MM.1S (cell line): ENCODE results near the gene CHST11.
A peak's percentile ranks its signal among the peaks of the same experiment; 100 is the strongest.

ENCODE experiments used
- DNase-seq: peaks from one replicate; pipeline ENCODE4 v3.0.0-alpha.2; 2015
- H2AFZ ChIP-seq: fragments of 300-600 bp; sonication (generic); 2 replicates; pipeline ENCODE4 v1.6.0; 2016; ENCODE audit warnings: antibody characterized with exemption, low read length
- H3F3A ChIP-seq: fragments of 300-600 bp; sonication (generic); 2 replicates; pipeline ENCODE4 v1.6.1; 2016; ENCODE audit warnings: mild to moderate bottlenecking, antibody characterized with exemption, low read length, moderate library complexity, mixed read lengths; ENCODE audit not compliant: insufficient read depth
- H3K27ac ChIP-seq: fragments of 300-600 bp; sonication (generic); 2 replicates; pipeline ENCODE4 v1.5.1; 2016; ENCODE audit warnings: mild to moderate bottlenecking, low read length
- H3K27me3 ChIP-seq: fragments of 300-600 bp; sonication (generic); replicated peaks from 2 replicates; pipeline ENCODE4 v1.6.0; 2016; ENCODE audit warnings: low read length; ENCODE audit not compliant: insufficient read depth
- H3K36me3 ChIP-seq: fragments of 300-600 bp; sonication (generic); replicated peaks from 2 replicates; pipeline ENCODE4 v1.6.1; 2016; ENCODE audit warnings: mild to moderate bottlenecking, low read length, mixed read lengths; ENCODE audit not compliant: insufficient read depth
- H3K4me1 ChIP-seq: fragments of 300-600 bp; sonication (generic); 2 replicates; pipeline ENCODE4 v1.6.1; 2016; ENCODE audit warnings: low read length, mixed read lengths
- H3K4me2 ChIP-seq: fragments of 300-600 bp; sonication (generic); 2 replicates; pipeline ENCODE4 v1.6.0; 2016; ENCODE audit warnings: low read depth, low read length
- H3K4me3 ChIP-seq: fragments of 300-600 bp; sonication (generic); 2 replicates; pipeline ENCODE4 v1.5.1; 2016; ENCODE audit warnings: low read length, mixed read lengths
- H3K79me2 ChIP-seq: fragments of 300-600 bp; sonication (generic); 2 replicates; pipeline ENCODE4 v1.6.1; 2016; ENCODE audit warnings: mixed run types, low read length, mixed read lengths
- H3K9ac ChIP-seq: fragments of 300-600 bp; sonication (generic); 2 replicates; pipeline ENCODE4 v1.6.1; 2016; ENCODE audit warnings: low read length, mixed read lengths
- H3K9me2 ChIP-seq: fragments of 300-600 bp; sonication (generic); replicated peaks from 2 replicates; pipeline ENCODE4 v1.6.1; 2016; ENCODE audit warnings: mild to moderate bottlenecking, low read length, mixed read lengths; ENCODE audit not compliant: insufficient read depth
- H3K9me3 ChIP-seq: fragments of 300-600 bp; sonication (generic); replicated peaks from 2 replicates; pipeline ENCODE4 v1.6.1; 2016; ENCODE audit warnings: mild to moderate bottlenecking, low read length, mixed read lengths; ENCODE audit not compliant: insufficient read depth
- H4K20me1 ChIP-seq: fragments of 300-600 bp; sonication (generic); 2 replicates; pipeline ENCODE4 v1.6.1; 2016; ENCODE audit warnings: mild to moderate bottlenecking, low read length, moderate library complexity, mixed read lengths; ENCODE audit not compliant: insufficient read depth
- CTCF ChIP-seq: fragments of 300-600 bp; sonication (generic); IDR thresholded peaks from 2 replicates; pipeline ENCODE4 v1.5.1; 2016; ENCODE audit warnings: antibody characterized with exemption, low read length, mixed read lengths
- EZH2 ChIP-seq: fragments of 300-600 bp; sonication (generic); optimal IDR thresholded peaks from 2 replicates; pipeline ENCODE3; 2017; ENCODE audit warnings: low read depth, mild to moderate bottlenecking, antibody characterized with exemption, low read length, mixed read lengths
- EZH2phosphoT487 ChIP-seq: fragments of 300-600 bp; sonication (generic); IDR thresholded peaks from 2 replicates; pipeline ENCODE4 v1.6.1; 2018; ENCODE audit warnings: antibody characterized with exemption, low read length

CHST11 gene

GRCh38 chr12:104521731-104522130 lies 65.0 kb downstream of the CHST11 start:
- Histone ChIP-seq H3K9ac (no peak overlapping the region), H3K79me2 (peaks cover 91% of the 10 kb centered on the region), H3F3A (no peaks in the 10 kb centered on the region), H3K4me3 (no peak overlapping the region), H3K4me1 (peaks cover 17% of the 10 kb centered on the region), H3K9me3 (no peaks in the 10 kb centered on the region), H3K27me3 (no peaks in the 10 kb centered on the region), H3K4me2 (no peak overlapping the region), H3K36me3 (no peaks in the 10 kb centered on the region), H4K20me1 (no peaks in the 10 kb centered on the region), H2AFZ (no peak overlapping the region), H3K9me2 (no peaks in the 10 kb centered on the region), H3K27ac (no peak overlapping the region)
- TF ChIP-seq CTCF (no peak), EZH2 (no peak), EZH2phosphoT487 (no peak)
- no peak for DNase-seq

GRCh38 chr12:104522985-104523722 lies 66.4 kb downstream of the CHST11 start:
- peak overlapping the region; percentile 24 for H2AFZ ChIP-seq
- no peaks in the 10 kb centered on the region for H3K9me3 ChIP-seq
- H3K27ac ChIP-seq, result peak overlapping the region; percentile 45; the same call in 1 of the 2 replicates
- no peaks in the 10 kb centered on the region for H3K36me3 ChIP-seq
- peaks cover 17% of the 10 kb centered on the region for H3K4me1 ChIP-seq
- H3K4me3 ChIP-seq, result 0 out of 2 replicates have a peak overlapping the region, but pooled peaks have one; percentile 6
- H3K9me2 ChIP-seq, result no peaks in the 10 kb centered on the region
- H3K79me2 ChIP-seq, result peaks cover 89% of the 10 kb centered on the region
- TF ChIP-seq EZH2 (no peak), CTCF (no peak), EZH2phosphoT487 (no peak)
- H3K4me2 ChIP-seq, result peak overlapping the region; percentile 48
- H3K27me3 ChIP-seq, result no peaks in the 10 kb centered on the region
- no peaks in the 10 kb centered on the region for H4K20me1 ChIP-seq
- DNase-seq, result peak; percentile 34
- peak overlapping the region; percentile 0; the same call in 1 of the 2 replicates for H3K9ac ChIP-seq
- H3F3A ChIP-seq, result no peaks in the 10 kb centered on the region

GRCh38 chr12:104524034-104524832 lies 67.5 kb downstream of the CHST11 start:
- Histone ChIP-seq H3K9ac (no peak overlapping the region; the same call in 1 of the 2 replicates), H2AFZ (no peak overlapping the region), H3K27me3 (no peaks in the 10 kb centered on the region), H3K4me2 (peak overlapping the region; percentile 48; the same call in 1 of the 2 replicates), H3K4me1 (peaks cover 17% of the 10 kb centered on the region), H3K9me2 (no peaks in the 10 kb centered on the region), H3K79me2 (peaks cover 87% of the 10 kb centered on the region), H3K27ac (peak overlapping the region; percentile 45; the same call in 1 of the 2 replicates), H3K36me3 (no peaks in the 10 kb centered on the region), H3K9me3 (no peaks in the 10 kb centered on the region), H3F3A (no peaks in the 10 kb centered on the region), H4K20me1 (no peaks in the 10 kb centered on the region), H3K4me3 (no peak overlapping the region)
- TF ChIP-seq EZH2 (no peak), EZH2phosphoT487 (no peak), CTCF (no peak)
- DNase-seq, result no peak
